DOHH2 (cell line): Measurements from ENCODE around the gene NUDT16L1.

Source experiments
- H3F3A ChIP-seq: fragments of 200-600 bp; sonication (generic), shearing (Covaris generic); 2 replicates; pipeline ENCODE4 v1.6.0; 2016; ENCODE audit warnings: antibody characterized with exemption, mild to moderate bottlenecking; ENCODE audit not compliant: control insufficient read depth, insufficient read depth
- H3K27ac ChIP-seq: fragments of 200-600 bp; sonication (generic); 2 replicates; pipeline ENCODE4 v1.5.1; 2014; ENCODE audit warnings: low read depth, mild to moderate bottlenecking, low read length, moderate library complexity
- H3K27me3 ChIP-seq: fragments of 200-600 bp; sonication (generic); 2 replicates; pipeline ENCODE4 v1.6.1; 2014; ENCODE audit warnings: mild to moderate bottlenecking, low read length, mixed read lengths; ENCODE audit not compliant: control insufficient read depth
- H3K36me3 ChIP-seq: fragments of 200-600 bp; sonication (generic); 2 replicates; pipeline ENCODE4 v1.6.1; 2014; ENCODE audit warnings: mild to moderate bottlenecking, low read length, moderate library complexity, mixed read lengths; ENCODE audit not compliant: control insufficient read depth
- H3K4me1 ChIP-seq: fragments of 200-600 bp; sonication (generic); 2 replicates; pipeline ENCODE4 v1.6.1; 2014; ENCODE audit warnings: mild to moderate bottlenecking, low read length, mixed read lengths; ENCODE audit not compliant: control insufficient read depth
- H3K4me2 ChIP-seq: fragments of 200-600 bp; sonication (generic); 2 replicates; pipeline ENCODE4 v1.6.0; 2014; ENCODE audit warnings: mild to moderate bottlenecking, low read length, moderate library complexity
- H3K4me3 ChIP-seq: fragments of 200-600 bp; sonication (generic); 2 replicates; pipeline ENCODE4 v1.5.1; 2014; ENCODE audit warnings: mild to moderate bottlenecking, low read length, mixed read lengths
- H3K79me2 ChIP-seq: fragments of 200-600 bp; sonication (generic); 2 replicates; pipeline ENCODE4 v1.6.1; 2014; ENCODE audit warnings: mild to moderate bottlenecking, low read length, mixed read lengths; ENCODE audit not compliant: control insufficient read depth
- H3K9me2 ChIP-seq: fragments of 200-600 bp; sonication (generic); replicated peaks from 2 replicates; pipeline ENCODE4 v1.6.1; 2014; ENCODE audit warnings: mild to moderate bottlenecking, low read length, mixed read lengths; ENCODE audit not compliant: control insufficient read depth
- H3K9me3 ChIP-seq: fragments of 200-600 bp; sonication (generic); 2 replicates; pipeline ENCODE4 v1.6.1; 2014; ENCODE audit warnings: antibody characterized with exemption, low read length, mixed read lengths; ENCODE audit not compliant: control insufficient read depth, insufficient read depth
- H4K20me1 ChIP-seq: fragments of 200-600 bp; sonication (generic); 2 replicates; pipeline ENCODE4 v1.6.0; 2014; ENCODE audit warnings: low read depth, mild to moderate bottlenecking, antibody characterized with exemption, low read length, moderate library complexity; ENCODE audit not compliant: control insufficient read depth, insufficient read depth
- EZH2phosphoT487 ChIP-seq: fragments of 200-600 bp; sonication (generic); IDR thresholded peaks from 2 replicates; pipeline ENCODE4 v1.6.1; 2017; ENCODE audit warnings: borderline replicate concordance, mild to moderate bottlenecking, antibody characterized with exemption, low read length, moderate library complexity, mixed read lengths
- TF ChIP-seq, protein P1 (sequence below): fragments of 200-600 bp; sonication (generic); IDR thresholded peaks from one replicate; pipeline ENCODE4 v1.5.1; 2014; ENCODE audit warnings: antibody characterized with exemption, mild to moderate bottlenecking, low read depth, low read length; ENCODE audit not compliant: poor library complexity, severe bottlenecking

The NUDT16L1 gene

DNA sequence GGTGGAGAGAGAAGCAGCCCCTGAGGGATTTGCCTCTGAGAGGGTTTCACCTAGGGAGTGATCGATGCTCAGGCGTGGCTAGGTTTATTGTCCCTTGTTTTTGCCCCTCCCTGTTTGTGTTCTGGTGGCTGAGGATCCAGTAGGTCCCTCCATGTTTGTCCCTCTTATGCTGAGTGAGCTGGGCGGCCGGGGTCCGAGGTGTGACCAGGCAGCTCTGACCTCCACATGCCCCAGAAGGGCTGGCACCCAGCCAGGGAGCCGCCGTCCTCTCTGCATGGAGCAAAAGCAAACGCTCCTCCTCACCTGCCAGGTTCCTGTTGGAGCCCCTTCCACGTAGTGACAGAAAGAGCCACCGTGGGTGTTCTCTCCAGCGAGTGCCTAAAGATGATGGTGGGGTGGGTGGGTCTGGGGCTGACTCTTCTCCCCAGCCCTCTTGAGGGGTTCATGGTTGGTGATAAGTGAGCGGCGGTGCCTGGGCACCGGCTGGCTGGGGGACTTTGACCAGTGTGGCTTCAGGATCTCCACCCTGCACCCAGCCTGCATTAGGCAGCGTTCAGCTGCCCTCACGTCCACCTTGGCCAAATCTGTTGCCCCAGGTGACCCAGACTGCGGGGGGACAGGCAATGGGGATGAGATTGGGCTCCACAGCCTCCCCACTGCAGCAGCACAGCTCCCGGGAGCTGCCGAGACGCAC lies 14.1 kb upstream of the NUDT16L1 start:
- TF ChIP-seq, protein P1, sequence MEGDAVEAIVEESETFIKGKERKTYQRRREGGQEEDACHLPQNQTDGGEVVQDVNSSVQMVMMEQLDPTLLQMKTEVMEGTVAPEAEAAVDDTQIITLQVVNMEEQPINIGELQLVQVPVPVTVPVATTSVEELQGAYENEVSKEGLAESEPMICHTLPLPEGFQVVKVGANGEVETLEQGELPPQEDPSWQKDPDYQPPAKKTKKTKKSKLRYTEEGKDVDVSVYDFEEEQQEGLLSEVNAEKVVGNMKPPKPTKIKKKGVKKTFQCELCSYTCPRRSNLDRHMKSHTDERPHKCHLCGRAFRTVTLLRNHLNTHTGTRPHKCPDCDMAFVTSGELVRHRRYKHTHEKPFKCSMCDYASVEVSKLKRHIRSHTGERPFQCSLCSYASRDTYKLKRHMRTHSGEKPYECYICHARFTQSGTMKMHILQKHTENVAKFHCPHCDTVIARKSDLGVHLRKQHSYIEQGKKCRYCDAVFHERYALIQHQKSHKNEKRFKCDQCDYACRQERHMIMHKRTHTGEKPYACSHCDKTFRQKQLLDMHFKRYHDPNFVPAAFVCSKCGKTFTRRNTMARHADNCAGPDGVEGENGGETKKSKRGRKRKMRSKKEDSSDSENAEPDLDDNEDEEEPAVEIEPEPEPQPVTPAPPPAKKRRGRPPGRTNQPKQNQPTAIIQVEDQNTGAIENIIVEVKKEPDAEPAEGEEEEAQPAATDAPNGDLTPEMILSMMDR = no peak
- no peak for TF ChIP-seq EZH2phosphoT487
- no peaks in the 10 kb centered on the region for H3K4me1 ChIP-seq
- H3K9me3 ChIP-seq = no peaks in the 10 kb centered on the region
- no peaks in the 10 kb centered on the region for H3K9me2 ChIP-seq
- H3K4me2 ChIP-seq = no peak overlapping the region
- H3K27ac ChIP-seq = no peak overlapping the region
- no peaks in the 10 kb centered on the region for H4K20me1 ChIP-seq
- H3F3A ChIP-seq = no peaks in the 10 kb centered on the region
- no peaks in the 10 kb centered on the region for H3K79me2 ChIP-seq
- H3K36me3 ChIP-seq = no peaks in the 10 kb centered on the region
- no peak overlapping the region for H3K4me3 ChIP-seq
- no peaks in the 10 kb centered on the region for H3K27me3 ChIP-seq

- no peaks in the 10 kb centered on the region for H3K79me2 ChIP-seq
- no peaks in the 10 kb centered on the region for H4K20me1 ChIP-seq
- no peaks in the 10 kb centered on the region for H3K9me2 ChIP-seq
- no peak overlapping the region for H3K27ac ChIP-seq
- no peak overlapping the region for H3K4me3 ChIP-seq
- H3F3A ChIP-seq = no peaks in the 10 kb centered on the region
- TF ChIP-seq, protein P1 = no peak
- no peak for TF ChIP-seq EZH2phosphoT487
- H3K27me3 ChIP-seq = no peaks in the 10 kb centered on the region
- no peaks in the 10 kb centered on the region for H3K36me3 ChIP-seq
- no peak overlapping the region for H3K4me2 ChIP-seq
- H3K9me3 ChIP-seq = no peaks in the 10 kb centered on the region
- H3K4me1 ChIP-seq = no peaks in the 10 kb centered on the region
Observed at GRCh38 chr16:4679850-4680636, 13.3 kb upstream of the NUDT16L1 start.

- no peaks in the 10 kb centered on the region for H3F3A ChIP-seq
- no peaks in the 10 kb centered on the region for H3K27me3 ChIP-seq
- no peaks in the 10 kb centered on the region for H3K4me1 ChIP-seq
- no peak overlapping the region for H3K27ac ChIP-seq
- H3K4me2 ChIP-seq = no peak overlapping the region
- no peaks in the 10 kb centered on the region for H3K36me3 ChIP-seq
- H3K4me3 ChIP-seq = no peak overlapping the region
- no peaks in the 10 kb centered on the region for H3K9me2 ChIP-seq
- TF ChIP-seq, protein P1 = no peak
- no peak for TF ChIP-seq EZH2phosphoT487
- no peaks in the 10 kb centered on the region for H3K9me3 ChIP-seq
- no peaks in the 10 kb centered on the region for H4K20me1 ChIP-seq
- H3K79me2 ChIP-seq = no peaks in the 10 kb centered on the region
Observed at GRCh38 chr16:4680673-4681470, 12.5 kb upstream of the NUDT16L1 start.
